ENCODE data around the gene RBMXL3. TPM values are rescaled to one million over a fixed set of nuclear protein-coding genes. Genes with fewer than 3 reads are reported as not detected.

RBMXL3 gene
- total RNA-seq, 1 experiment from 2014 or later, result not detected

DNA sequence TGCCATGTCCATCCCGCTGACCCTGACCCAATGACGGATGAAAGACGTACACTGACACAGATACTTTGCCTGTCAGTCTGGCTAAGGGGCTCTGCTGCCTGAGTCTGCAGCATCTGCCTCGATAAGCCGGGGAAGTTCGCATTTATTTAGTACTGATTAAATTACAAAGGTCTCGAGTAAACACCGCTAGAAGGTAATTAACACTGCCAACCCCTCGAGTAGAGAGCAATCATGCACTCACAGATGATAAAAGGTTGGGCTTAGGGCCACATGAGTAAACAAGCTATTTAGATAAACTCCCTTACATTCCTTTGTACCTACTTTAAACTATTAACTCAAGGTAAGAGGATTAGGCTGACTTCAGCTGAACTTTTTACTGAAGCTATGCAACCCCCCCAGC is 16.0 kb upstream of the RBMXL3 start:
- WGBS (ENCODE audit: extremely low coverage, insufficient read length, low lambda C conversion rate), result no CpG with 5 or more reads among the region's 9 CpGs
- no peak overlapping the region for H3K18ac ChIP-seq (ENCODE audit: insufficient read length, low read depth, low read length)
- Mint-ChIP-seq H3K27ac (peak overlapping the region in 1 of 3 experiments; percentile 72; a peak in 1 of 7 replicates), H3K27me3 (ENCODE audit: low read depth) (no peaks in the 10 kb centered on the region; the same call in 1 of the 2 replicates), H3K36me3 (ENCODE audit: insufficient read depth in 1 of 3, low read depth in 3 of 3) (peaks cover 0 to 17% (median 2%) of the 10 kb centered on the region in 3 experiments; a peak in 4 of 7 replicates), H3K4me3 (0 out of 5 replicates have a peak overlapping the region, but pooled peaks of 1 of the 2 experiments have one; percentile 22), H3K4me1 (peaks cover 18 to 40% of the 10 kb centered on the region in 2 experiments), H3K9me3 (no peaks in the 10 kb centered on the region; a peak in 2 of 5 replicates)
- H2AFZ ChIP-seq (ENCODE audit: low read length), result no peak overlapping the region
- H4K8ac ChIP-seq (replicated peaks; ENCODE audit: insufficient read length, low read depth, low read length), result no peak overlapping the region
- no peak overlapping the region for H3K4ac ChIP-seq (ENCODE audit: low read depth, low read length)
- H3K56ac ChIP-seq (ENCODE audit: insufficient read length, low read depth, low read length), result no peak overlapping the region
- no peak overlapping the region for H4K5ac ChIP-seq (ENCODE audit: insufficient read length, low read depth, low read length)
- no peak overlapping the region for H3K14ac ChIP-seq (ENCODE audit: insufficient read depth, low read length)
- TF ChIP-seq, protein P1, sequence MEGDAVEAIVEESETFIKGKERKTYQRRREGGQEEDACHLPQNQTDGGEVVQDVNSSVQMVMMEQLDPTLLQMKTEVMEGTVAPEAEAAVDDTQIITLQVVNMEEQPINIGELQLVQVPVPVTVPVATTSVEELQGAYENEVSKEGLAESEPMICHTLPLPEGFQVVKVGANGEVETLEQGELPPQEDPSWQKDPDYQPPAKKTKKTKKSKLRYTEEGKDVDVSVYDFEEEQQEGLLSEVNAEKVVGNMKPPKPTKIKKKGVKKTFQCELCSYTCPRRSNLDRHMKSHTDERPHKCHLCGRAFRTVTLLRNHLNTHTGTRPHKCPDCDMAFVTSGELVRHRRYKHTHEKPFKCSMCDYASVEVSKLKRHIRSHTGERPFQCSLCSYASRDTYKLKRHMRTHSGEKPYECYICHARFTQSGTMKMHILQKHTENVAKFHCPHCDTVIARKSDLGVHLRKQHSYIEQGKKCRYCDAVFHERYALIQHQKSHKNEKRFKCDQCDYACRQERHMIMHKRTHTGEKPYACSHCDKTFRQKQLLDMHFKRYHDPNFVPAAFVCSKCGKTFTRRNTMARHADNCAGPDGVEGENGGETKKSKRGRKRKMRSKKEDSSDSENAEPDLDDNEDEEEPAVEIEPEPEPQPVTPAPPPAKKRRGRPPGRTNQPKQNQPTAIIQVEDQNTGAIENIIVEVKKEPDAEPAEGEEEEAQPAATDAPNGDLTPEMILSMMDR (conservative IDR thresholded peaks at IDR 0.05), result no peak
- H2BK12ac ChIP-seq (ENCODE audit: insufficient read length, low read depth, low read length), result no peak overlapping the region
- no peak overlapping the region for H3K23ac ChIP-seq (ENCODE audit: insufficient read length, low read depth, low read length)
- DNase-seq, result no peak
- no peak overlapping the region for H2BK20ac ChIP-seq (ENCODE audit: low read depth, low read length, poor library complexity, severe bottlenecking)
- H2AK5ac ChIP-seq (ENCODE audit: insufficient read length, low read length), result no peak overlapping the region
- H3K27ac ChIP-seq (ENCODE audit: insufficient read length, low read depth, low read length), result no peak overlapping the region
- H3K9me3 ChIP-seq (ENCODE audit: control insufficient read depth, low read depth, low read length), result no peaks in the 10 kb centered on the region
- H3K27me3 ChIP-seq (ENCODE audit: insufficient read depth, low read length), result no peaks in the 10 kb centered on the region
- no peaks in the 10 kb centered on the region for H3K79me2 ChIP-seq (ENCODE audit: insufficient read depth, low read length)
- no peaks in the 10 kb centered on the region for H3K79me1 ChIP-seq (ENCODE audit: insufficient read depth, low read depth, low read length, poor library complexity, severe bottlenecking)
- no peak overlapping the region for H2BK15ac ChIP-seq (ENCODE audit: low read depth, low read length)
- no peak overlapping the region for H4K91ac ChIP-seq (ENCODE audit: insufficient read length, low read depth, low read length)
- H3K9ac ChIP-seq (ENCODE audit: extremely low read depth, insufficient read length, low read length), result no peak overlapping the region
- no peak overlapping the region for H2BK5ac ChIP-seq (ENCODE audit: insufficient read length, low read length)
- H3K4me1 ChIP-seq (ENCODE audit: insufficient read depth, low read length), result peaks cover 2% of the 10 kb centered on the region; the same call in 1 of the 2 replicates
- no peak overlapping the region for H2BK120ac ChIP-seq (ENCODE audit: low read depth, low read length, poor library complexity, severe bottlenecking)
- no peak overlapping the region for H3T11ph ChIP-seq (ENCODE audit: low read length)
- no peaks in the 10 kb centered on the region for H4K20me1 ChIP-seq (ENCODE audit: control insufficient read depth, insufficient read depth, insufficient read length)
- H3K23me2 ChIP-seq (ENCODE audit: insufficient read length, low read depth, low read length, poor library complexity, severe bottlenecking), result no peaks in the 10 kb centered on the region
- H3K4me2 ChIP-seq (ENCODE audit: insufficient read depth, insufficient read length, low read length), result no peak overlapping the region
